RWPE1 (cell line): ENCODE measurements around the gene DRP2.

Source experiments
- CTCF ChIA-PET: fragments of 350-600 bp; sonication (Branson Sonifier 250); formaldehyde crosslinking; extraction: SDS; loops from one replicate; lab custom pipeline; 2021; lab: Yijun Ruan, JAX
- POLR2A ChIA-PET: fragments of 400-600 bp; formaldehyde crosslinking; extraction: SDS; loops from one replicate; lab custom pipeline; 2020; ENCODE audit warnings: antibody characterized with exemption; ENCODE audit not compliant: low non-redundant PET; lab: Yijun Ruan, JAX
- DNase-seq: peaks from one replicate; pipeline ENCODE4 v3.0.0; 2012; ENCODE audit warnings: low spot score
- H3K27ac ChIP-seq: fragments of 450-650 bp; 2 replicates; pipeline ENCODE4 v1.5.1; 2017
- CTCF ChIP-seq: fragments of 450-650 bp; conservative IDR thresholded peaks from 2 replicates; pipeline ENCODE4 v1.5.1; 2017; ENCODE audit warnings: low read depth, mild to moderate bottlenecking

Gene DRP2

GRCh38 chrX:101219864-101220346 lies 319 bp downstream of the DRP2 start:
- POLR2A ChIA-PET, result no interaction called here
- CTCF ChIA-PET, result no interaction called here
- no peak for TF ChIP-seq CTCF
- H3K27ac ChIP-seq, result no peak overlapping the region
- DNase-seq, result no peak

- no peak for DNase-seq
- no peak for TF ChIP-seq CTCF
- POLR2A ChIA-PET, result no interaction called here
- no peak overlapping the region for H3K27ac ChIP-seq
- CTCF ChIA-PET, result no interaction called here
These were observed 1.2 kb downstream of the DRP2 start for GRCh38 chrX:101220662-101221260.

- ChIA-PET CTCF (no interaction called here), POLR2A (no interaction called here)
- TF ChIP-seq CTCF, result no peak
- DNase-seq, result no peak
- H3K27ac ChIP-seq, result no peak overlapping the region
These were observed 3.6 kb downstream of the DRP2 start for GRCh38 chrX:101223226-101223625.

GRCh38 chrX:101229170-101229569 lies 9.6 kb downstream of the DRP2 start:
- CTCF ChIA-PET, result no interaction called here

GRCh38 chrX:101230636-101231035 lies 11.1 kb downstream of the DRP2 start:
- ChIA-PET CTCF (no interaction called here), POLR2A (no interaction called here)
- no peak for TF ChIP-seq CTCF
- H3K27ac ChIP-seq, result no peak overlapping the region
- DNase-seq, result no peak

More at GRCh38 chrX:101229170-101229569, 9.6 kb downstream of the DRP2 start:
- no peak for TF ChIP-seq CTCF
- no peak for DNase-seq
- no peak overlapping the region for H3K27ac ChIP-seq
- POLR2A ChIA-PET, result no interaction called here

- CTCF ChIA-PET, result no interaction called here
- no peak for TF ChIP-seq CTCF
- no peak for DNase-seq
- H3K27ac ChIP-seq, result no peak overlapping the region
- POLR2A ChIA-PET, result no interaction called here
These were observed 11.5 kb downstream of the DRP2 start for GRCh38 chrX:101231080-101231479.

- no peak for DNase-seq
- CTCF ChIA-PET, result no interaction called here
- POLR2A ChIA-PET, result no interaction called here
- H3K27ac ChIP-seq, result no peak overlapping the region
- TF ChIP-seq CTCF, result no peak
These were observed 12.7 kb downstream of the DRP2 start for GRCh38 chrX:101232316-101232715.
